HG02943 (cell line): ENCODE results near the gene S1PR2.

Source experiments
- ATAC-seq: cut with Tn5 transposase; IDR thresholded peaks from one replicate; pipeline ENCODE4 v1.9.1; 2021; ENCODE audit warnings: mild to moderate bottlenecking, low read depth, moderate library complexity; ENCODE audit not compliant: unreplicated experiment

S1PR2 gene

GRCh38 chr19:10230861-10231611, at the start of gene S1PR2:
Gene S1PR2 (minus strand): TSS chr19:10231331. CDS start chr19:10224905, 6,426 bp downstream.
- no peak for ATAC-seq

GRCh38 chr19:10279737-10280442, 48.8 kb upstream of the S1PR2 start:
- no peak for ATAC-seq

- no peak for ATAC-seq
These were observed 47.8 kb upstream of the S1PR2 start for GRCh38 chr19:10278935-10279334.

- ATAC-seq = no peak
These were observed 46.9 kb upstream of the S1PR2 start for GRCh38 chr19:10277795-10278589.

DNA sequence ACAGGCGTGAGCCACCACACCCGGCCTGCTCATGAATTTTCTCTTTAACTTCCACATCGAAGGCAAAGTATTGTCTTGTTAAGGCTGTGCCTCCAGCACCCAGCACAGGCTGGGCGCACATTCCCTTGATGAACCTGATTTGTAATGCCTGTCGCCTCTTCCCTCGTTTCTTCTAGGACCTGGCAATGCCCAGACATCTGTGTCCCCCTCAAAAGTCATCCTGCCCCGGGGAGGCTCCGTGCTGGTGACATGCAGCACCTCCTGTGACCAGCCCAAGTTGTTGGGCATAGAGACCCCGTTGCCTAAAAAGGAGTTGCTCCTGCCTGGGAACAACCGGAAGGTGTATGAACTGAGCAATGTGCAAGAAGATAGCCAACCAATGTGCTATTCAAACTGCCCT, 43.5 kb upstream of the S1PR2 start:
- ATAC-seq = no peak

DNA sequence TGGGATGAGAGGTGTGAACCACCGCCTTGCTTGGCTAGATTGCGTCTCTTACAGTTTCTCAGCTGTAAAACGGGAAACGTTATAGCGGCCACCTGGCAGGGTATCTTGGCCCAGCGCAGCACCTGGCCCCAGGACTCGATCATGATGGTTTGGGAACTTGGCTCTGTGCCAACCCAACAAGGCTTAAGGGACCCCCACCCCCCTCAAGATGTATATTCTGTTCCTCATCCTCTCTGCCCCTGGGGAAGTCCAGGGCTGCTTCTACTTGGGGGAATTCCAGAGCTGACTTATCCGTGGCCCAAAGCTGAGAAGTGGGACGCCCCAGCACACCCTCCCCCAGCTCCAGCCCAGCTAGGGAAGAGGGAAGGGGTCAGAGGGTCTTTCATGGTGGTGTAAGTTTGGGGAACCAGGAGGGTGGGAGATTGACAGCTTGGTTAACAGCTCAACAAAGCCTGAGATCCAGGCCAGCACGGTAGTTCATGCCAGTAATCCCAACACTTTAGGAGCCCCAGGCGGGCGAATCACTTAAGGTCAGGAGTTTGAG, 40.5 kb upstream of the S1PR2 start:
- no peak for ATAC-seq

GRCh38 chr19:10270616-10271394, 39.7 kb upstream of the S1PR2 start, which contains the start of gene ICAM1:
Gene ICAM1 (plus strand): TSS chr19:10271120. CDS start chr19:10271160, 40 bp downstream.
- no peak for ATAC-seq

DNA sequence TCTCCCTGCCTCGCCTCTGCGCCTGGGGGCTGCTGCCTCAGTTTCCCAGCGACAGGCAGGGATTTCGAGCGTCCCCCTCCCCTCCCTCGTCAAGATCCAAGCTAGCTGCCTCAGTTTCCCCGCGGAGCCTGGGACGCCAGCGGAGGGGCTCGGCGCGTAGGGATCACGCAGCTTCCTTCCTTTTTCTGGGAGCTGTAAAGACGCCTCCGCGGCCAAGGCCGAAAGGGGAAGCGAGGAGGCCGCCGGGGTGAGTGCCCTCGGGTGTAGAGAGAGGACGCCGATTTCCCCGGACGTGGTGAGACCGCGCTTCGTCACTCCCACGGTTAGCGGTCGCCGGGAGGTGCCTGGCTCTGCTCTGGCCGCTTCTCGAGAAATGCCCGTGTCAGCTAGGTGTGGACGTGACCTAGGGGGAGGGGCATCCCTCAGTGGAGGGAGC, 39.1 kb upstream of the S1PR2 start:
- ATAC-seq = no peak

- ATAC-seq = no peak
These were observed 38.4 kb upstream of the S1PR2 start for GRCh38 chr19:10269333-10270179.

- ATAC-seq = no peak
These were observed 36.9 kb upstream of the S1PR2 start for GRCh38 chr19:10268071-10268470.

GRCh38 chr19:10266706-10267105, 35.6 kb upstream of the S1PR2 start:
- no peak for ATAC-seq

DNA sequence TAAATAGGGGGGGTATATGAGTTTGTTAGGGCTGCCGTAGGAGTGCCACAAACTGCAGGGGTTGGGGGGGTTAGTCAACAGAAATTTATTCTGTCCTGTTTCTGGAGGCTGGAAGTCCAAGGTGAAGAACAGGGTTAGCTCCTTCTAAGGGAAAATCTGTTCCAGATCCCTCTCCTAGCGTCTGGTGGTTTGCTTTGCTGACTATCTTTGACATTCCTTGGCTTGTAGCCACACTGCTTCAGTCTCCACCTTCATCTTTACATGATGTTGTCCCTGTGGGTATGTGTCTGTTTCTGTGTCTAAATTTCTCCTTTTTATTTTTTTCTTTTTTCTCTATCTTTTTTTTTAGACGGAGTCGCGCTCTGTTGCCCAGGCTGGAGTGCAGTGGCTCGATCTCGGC, 31.6 kb upstream of the S1PR2 start:
- ATAC-seq = no peak

GRCh38 chr19:10260141-10260584, 29.0 kb upstream of the S1PR2 start:
- ATAC-seq = no peak

- no peak for ATAC-seq
These were observed 28.2 kb upstream of the S1PR2 start for GRCh38 chr19:10259162-10259905.

DNA sequence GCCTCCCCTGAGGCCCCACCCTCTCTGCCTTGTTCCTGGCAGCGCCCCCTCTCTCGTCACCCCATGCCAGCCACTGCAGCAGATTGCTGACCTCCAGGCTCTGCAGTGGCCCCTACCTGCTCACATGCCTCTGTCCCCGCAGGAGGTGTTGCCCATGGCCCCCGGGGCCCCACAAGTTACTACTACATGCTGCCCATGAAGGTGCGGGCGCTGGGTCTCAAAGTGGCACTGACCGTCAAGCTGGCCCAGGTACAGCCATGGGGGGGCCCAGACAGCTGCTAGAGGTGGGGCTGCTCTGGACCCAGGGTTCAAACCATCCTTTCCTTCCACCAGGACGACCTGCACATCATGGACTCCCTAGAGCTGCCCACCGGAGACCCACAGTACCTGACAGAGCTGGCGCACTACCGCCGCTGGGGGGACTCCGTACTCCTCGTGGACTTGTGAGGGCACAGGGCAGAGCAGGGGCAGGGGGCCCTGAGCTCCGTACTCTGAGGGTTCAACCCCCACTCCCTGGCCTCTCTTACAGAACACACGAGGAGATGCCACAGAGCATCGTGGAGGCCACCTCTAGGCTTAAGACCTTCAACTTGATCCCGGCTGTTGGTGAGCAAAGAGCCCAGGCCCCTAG, 27.1 kb upstream of the S1PR2 start:
- ATAC-seq = no peak

GRCh38 chr19:10256970-10257615, 26.0 kb upstream of the S1PR2 start:
- ATAC-seq = no peak

DNA sequence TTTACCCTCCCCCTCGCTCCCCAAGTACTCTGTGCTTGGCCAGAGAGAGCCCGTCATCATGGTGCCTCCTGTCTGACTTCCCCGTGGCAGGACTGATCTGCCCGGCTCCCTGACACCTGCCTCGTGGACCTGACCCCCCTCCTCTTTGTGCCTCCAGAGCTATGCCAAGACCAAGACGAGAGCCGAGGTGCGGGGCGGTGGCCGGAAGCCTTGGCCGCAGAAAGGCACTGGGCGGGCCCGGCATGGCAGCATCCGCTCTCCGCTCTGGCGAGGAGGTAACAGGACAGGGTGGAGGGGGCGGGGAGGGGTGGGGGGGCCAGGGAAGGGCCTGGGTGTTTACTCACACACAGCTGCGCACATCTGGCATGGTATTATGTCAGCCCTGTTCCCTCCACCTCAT, 25.4 kb upstream of the S1PR2 start:
- no peak for ATAC-seq
